ENCODE measurements around the gene TMEM63C.
A peak's percentile ranks its signal among the peaks of the same experiment; 100 is the strongest.
"Not testable (repeated sequence)": the region's sequence is repeated elsewhere in the genome, so short reads cannot be mapped to it uniquely, and the experiment has no call there.

Gene TMEM63C

DNA sequence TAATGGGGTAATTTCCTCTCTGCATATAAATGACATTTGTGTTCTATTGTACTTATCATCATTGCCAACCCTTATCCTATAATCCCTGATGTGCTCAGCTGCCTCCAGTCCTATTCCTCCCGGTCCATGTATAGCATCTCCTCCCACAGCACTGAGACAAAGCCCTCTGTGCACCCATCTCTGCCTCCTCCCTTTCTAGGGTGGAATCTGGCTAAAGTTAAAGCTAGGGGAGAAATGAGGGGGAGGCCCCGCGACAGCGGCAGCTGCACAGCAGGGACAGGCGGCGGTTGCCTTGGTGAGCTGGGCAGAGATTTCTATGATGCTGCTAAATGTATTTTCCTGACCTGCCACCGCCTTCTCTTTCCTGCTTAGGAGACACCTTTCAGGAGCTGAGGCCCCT, 27.2 kb upstream of the TMEM63C start:
- no peak overlapping the region for H3K4me3 ChIP-seq (ENCODE audit: low read depth, low read length)
- DNase-seq (ENCODE audit: low read depth): no peak

DNA sequence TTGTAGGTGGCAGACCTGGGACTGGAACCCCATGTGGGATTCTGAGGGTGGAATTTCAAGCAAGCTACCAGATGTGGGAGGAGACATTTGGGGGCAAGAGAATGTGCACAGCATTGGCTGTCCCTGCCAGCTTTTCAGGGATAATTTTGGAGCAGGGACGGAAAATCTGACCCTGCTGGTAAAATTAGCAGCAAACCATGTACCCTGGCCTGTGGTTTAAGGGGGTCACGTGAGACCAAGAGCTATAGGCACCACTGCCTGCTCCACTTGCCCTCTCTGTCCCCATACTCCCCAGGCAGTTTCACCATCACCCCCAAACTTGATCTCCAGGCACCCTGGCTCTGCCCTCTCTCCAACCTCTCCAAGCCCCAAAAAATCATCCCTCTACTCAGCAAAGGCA, 26.5 kb upstream of the TMEM63C start:
- H3K4me3 ChIP-seq (ENCODE audit: low read depth, low read length): no peak overlapping the region

DNA sequence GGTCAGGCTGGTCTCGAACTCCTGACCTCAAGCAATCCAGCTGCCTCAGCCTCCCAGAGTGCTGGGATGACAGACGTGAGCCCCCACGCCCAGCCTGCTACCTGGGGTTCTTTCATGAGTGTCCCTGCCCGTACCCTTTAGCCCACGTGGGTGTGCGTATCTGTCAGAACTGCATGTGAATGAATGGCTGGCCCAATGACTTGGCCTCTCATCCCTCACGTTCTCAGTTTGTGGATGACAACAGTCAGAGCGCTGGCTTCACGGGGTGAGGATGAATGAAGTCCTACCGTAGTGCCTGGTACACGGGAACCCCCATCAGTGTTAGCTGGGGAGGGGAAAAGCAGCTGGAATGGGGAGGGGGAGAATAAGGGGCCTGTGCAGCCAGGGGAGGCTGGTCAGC, 23.9 kb upstream of the TMEM63C start:
- H3K4me3 ChIP-seq (ENCODE audit: low read depth, low read length): no peak overlapping the region
- DNase-seq (ENCODE audit: low read depth): no peak

More for the DNA sequence above, 26.5 kb upstream of the TMEM63C start:
- no peak for DNase-seq (ENCODE audit: low read depth)

DNA sequence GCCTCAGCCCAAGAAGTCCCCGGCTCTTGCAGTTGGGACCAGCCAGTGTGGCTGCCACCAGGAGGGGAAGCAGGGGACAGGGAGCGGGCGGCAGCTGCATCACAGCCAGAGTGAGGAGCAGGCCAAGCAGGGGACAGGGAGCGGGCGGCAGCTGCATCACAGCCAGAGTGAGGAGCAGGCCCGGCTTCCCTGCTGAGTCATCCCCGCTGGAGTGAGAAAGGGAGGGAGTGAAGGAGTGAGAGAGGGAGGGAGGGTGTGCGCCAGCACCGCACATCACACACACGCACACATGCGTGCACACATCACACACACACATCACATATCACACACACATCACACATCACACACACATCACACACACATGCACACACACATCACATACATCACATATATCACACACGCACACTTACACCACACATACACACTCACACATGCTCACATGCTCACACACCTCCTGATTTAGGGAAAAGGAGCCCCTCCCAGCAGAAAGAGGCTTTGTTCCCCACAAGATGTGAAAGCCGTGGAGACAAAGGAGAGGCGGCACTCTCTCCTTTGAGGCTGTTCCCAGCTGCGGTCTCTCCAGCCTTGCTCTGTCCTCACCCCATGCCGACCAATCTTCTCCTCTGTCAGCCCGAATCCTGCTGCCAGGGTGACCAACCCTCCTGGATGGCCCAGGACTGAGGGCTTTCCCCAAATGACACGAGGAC, 23.3 kb upstream of the TMEM63C start:
- H3K4me3 ChIP-seq (ENCODE audit: low read depth, low read length): no peak overlapping the region
- DNase-seq (ENCODE audit: low read depth): peak; percentile 31

DNA sequence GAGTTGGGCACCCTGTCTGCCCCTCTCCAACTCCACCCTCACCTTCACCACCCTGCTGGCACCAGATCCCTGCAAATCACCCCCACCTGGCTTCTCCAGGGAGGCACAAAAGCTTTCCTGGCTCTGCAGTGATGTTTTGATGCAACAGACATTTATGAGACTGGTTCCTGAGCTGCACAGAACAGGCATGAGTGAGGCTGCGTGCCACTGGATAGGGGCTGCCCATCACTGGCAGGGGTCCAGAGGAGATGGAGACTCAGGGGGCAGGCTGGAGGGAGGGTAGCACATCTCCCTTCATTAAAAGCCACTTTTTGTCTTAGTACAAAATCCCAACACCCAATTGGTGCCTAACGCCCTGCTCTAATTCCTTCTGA, 22.7 kb upstream of the TMEM63C start:
- no peak overlapping the region for H3K4me3 ChIP-seq (ENCODE audit: low read depth, low read length)
- DNase-seq (ENCODE audit: low read depth): no peak

DNA sequence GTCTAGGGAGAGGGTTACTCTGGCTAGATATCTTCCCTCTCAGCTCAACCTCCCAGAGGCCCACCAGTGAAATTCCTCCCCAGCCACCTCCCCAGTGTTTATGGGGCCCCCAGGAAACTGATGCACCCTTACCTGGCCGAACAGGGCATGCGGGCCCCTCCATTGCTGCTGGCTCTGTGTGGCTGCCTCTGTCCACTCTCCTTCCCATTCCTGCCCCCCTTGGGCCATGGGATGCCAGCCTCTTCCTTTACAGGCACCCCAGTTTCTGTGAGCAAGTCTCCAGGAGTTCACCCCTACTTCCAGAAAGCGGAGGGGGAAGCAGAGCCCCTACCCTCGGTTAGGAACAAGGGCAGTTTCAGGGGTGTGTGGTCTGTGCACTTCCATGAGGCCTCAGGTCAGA, 20.6 kb upstream of the TMEM63C start:
- no peak for DNase-seq (ENCODE audit: low read depth)
- no peak overlapping the region for H3K4me3 ChIP-seq (ENCODE audit: low read depth, low read length)

DNA sequence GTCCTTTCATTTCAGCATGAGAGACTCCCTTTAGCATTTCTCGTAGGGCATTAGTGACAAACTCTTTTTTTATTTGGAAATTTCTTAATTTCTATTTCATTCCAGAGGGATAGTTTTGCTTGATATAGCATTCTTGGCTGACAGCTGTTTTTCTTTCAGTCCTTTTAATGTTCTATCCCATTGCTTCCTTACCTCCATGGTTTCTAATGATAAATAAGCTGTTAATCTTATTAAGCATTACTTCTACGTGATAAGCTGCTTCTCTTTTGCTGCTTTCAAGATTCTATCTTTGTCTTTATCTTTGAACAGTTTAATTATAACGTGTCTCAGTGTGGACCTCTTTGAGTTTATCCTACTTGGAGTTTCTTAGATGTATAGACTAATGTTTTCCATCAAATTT, 11.6 kb upstream of the TMEM63C start:
- H3K4me3 ChIP-seq (ENCODE audit: low read depth, low read length): no peak overlapping the region
- no peak for DNase-seq (ENCODE audit: low read depth)

DNA sequence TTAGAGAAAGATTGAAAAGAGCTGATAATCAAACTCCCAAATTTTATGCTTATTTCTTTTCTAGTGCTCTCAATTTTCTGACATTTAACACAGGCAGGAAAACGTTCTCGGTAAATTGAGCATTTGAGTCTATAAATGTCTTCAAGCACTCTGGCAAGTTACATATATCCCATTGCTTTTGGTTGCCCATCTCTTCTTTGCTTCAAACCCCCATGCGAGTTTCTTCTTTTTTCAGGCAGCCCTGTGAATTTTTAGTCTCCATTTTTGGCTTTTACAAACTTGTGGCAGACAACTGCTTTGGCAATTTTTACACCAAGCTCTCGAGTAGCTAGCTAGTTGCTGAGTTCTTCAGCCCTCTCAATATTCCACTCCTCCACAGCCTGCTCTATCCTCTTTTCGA, 8.7 kb upstream of the TMEM63C start:
- DNase-seq (ENCODE audit: low read depth): no peak
- no peak overlapping the region for H3K4me3 ChIP-seq (ENCODE audit: low read depth, low read length)

DNA sequence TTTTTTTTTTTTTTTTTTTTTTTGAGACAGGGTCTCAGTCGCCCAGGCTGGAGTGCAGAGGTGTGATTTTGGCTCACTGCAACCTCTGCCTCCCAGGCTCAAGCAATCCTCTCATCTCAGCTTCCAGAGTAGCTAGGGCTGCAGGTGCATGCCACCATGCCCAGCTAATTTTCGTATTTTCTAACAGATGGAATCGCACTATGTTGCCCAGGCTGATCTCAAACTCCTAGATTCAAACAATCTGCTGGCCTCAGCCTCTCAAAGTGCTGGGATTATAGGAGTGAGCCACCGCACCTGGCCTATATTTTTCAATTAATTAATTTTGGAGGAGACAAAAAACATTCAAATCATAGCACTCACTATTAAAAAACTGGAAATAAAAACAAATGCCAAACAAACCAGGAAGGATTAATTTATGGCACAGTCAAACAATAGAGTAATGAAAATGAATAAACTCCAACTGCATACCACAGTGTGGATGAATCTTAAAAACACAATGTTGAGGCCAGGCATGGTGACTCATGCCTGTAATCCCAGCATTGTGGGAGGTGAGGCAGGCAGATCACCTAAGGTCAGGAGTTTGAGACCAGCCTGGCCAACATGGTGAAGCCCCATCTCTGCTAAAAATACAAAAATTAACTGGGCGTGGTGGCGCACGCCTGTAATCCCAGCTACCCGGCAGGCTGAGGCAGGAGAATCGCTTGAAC, 7.5 kb upstream of the TMEM63C start:
- not testable (repeated sequence) for DNase-seq (ENCODE audit: low read depth); H3K4me3 ChIP-seq (ENCODE audit: low read depth, low read length)

DNA sequence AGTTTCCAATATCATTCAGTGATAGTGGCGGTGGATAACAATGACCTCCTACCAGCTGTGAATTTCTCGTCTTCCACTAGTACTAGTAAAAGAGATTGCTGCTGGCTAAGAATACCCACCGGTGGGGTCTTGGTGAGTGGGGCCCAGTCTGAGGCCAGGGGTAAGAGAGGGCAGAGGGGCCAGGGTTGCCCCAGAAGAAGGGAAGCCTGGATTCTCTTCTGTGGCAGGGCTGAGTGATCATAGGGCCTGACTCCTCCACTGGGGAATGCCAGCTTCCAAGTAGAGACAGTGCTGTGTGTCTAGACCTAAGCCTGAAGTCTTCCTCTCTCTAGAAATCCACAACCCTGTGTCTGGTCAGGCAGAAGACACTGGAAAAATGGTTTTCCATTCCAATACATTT, 5.8 kb upstream of the TMEM63C start:
- DNase-seq (ENCODE audit: low read depth): no peak

DNA sequence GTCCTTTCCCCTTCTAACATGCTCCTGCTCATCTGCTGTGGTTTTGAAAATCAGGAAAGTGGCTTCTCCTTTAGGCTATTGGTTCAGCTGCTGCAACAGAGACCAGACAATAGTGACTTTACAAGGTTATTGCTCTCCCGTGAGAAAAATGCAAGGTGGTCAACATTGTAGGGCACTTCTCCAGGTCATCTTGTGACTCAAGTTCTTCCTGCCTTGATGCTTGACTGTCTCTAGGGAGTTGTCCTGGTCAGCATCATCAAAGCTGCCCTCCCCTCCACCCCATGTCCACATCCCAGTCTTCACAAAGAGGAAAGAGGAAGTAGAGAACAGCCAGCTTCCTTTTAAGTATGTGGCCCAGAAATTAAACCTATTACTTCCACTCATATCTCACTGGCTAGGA, 3.9 kb upstream of the TMEM63C start:
- H3K4me3 ChIP-seq (ENCODE audit: low read depth, low read length): no peak overlapping the region
- DNase-seq (ENCODE audit: low read depth): no peak

More for the DNA sequence above, 5.8 kb upstream of the TMEM63C start:
- H3K4me3 ChIP-seq (ENCODE audit: low read depth, low read length): no peak overlapping the region

DNA sequence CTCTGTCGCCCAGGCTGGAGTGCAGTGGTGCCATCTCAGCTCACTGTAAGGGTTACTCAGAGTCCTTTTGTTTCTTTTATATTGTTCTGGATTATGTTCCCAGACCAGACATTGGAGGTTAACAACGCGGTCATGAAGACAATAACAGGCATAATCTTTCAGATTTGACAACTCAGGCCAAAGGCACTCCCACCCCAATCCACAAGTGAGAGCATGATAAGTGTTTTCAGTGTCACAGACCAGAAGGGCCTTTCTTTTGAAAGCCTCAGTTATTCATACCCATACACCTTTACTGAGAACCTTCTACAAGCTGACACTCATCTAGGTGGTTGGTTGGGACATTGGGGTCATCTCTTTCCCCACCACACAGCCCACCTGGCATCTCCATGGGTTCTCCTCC, 2.9 kb upstream of the TMEM63C start:
- H3K4me3 ChIP-seq (ENCODE audit: low read depth, low read length): no peak overlapping the region
- no peak for DNase-seq (ENCODE audit: low read depth)

DNA sequence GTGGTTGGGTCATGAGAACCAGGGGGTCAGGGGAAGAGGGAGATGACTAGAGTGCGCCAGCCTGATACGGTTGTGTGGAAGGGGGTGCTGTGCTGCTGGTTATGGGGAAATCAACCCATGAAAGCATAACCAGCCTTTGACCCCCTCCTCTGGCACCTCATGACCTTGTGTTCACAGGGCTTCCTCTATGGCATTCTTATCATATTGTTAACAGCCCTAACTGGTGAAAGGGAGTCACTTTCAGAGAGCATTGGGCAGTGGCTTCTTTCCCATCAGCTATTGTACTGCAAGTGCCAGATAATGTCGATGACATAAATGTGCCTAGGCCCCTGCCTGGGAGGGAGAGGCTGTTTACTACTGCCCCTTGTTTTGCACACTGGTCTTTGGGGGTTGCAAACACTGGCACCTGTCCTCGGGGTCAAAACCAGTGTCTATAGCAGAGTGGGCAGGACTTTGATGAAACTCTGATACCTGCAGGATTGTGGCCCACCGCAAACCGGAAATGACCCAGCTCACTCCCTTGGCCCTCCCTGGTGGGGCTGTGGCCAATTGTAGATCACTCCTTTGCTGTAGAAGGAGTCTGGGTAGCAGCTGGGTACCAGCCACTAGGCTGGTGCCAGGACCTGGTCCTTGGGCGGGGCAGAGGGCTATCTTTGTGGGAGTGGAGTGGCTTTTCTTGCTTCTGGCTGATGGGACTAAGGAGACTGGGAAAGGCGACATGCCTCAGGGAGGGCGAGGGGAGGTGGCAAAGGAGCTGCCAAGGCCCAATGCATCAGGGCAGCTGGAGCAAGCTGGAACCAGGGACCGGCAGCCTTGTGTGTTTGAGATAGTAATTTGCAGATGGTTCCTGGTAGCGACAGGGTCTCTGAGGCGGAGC, 634 bp upstream of the TMEM63C start:
- DNase-seq (ENCODE audit: low read depth): no peak

DNA sequence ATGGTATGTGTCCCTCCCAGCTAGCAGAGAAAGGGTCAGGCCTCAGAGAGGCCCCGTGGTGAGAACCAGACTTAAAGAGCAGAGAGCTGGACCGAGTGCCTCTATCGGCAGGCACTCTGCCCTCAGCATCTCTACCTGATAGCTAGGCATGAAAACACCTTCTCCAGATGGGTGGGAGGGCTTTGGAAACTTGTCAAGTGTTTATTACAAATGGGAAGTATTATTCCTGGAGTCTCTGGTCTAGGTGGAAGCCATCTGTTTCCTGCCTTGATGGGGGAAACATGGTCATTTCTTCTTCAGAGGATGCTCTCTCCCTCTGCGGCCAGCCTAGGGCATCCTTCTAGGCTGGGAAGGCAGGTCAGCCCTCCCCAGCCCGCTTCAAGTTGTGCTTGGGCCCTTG, 2.3 kb downstream of the TMEM63C start:
- DNase-seq (ENCODE audit: low read depth): no peak
- no peak overlapping the region for H3K4me3 ChIP-seq (ENCODE audit: low read depth, low read length)

More for the DNA sequence above, 634 bp upstream of the TMEM63C start:
- peak overlapping the region; percentile 42 for H3K4me3 ChIP-seq (ENCODE audit: low read depth, low read length)

DNA sequence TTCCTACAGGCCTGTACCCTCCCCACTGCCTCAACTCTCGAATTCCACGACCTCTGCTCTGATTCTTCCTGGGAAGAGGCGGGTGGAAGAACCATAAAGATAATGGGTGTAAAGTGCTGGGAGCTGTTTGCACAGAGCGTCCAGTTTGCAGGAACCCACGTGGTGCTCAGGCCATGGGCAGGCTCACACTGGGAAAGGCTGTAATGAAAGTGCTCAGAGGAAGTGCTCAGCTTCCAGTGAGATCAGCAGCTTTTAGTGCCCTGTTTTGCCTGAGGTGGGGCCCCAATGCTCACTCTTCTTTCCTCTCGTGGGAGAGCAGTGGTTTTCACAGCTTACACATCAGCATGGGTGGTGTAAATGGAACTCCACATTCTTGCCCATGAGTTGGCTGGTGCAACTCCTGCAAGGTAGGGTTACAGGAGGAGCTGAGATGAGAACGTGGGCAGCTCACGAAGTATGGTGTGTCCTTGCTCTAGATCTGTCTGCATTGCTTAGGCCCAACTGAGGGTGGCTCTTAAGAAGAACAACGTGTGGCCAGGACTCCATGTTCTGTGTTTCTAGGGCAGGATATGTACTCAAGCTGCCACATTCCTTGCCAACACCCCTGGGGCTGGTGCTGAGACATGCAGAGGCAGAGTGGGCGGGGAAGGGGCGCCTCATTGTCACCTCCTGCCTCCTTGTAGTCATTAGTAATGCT, 2.9 kb downstream of the TMEM63C start:
- DNase-seq (ENCODE audit: low read depth): no peak
- no peak overlapping the region for H3K4me3 ChIP-seq (ENCODE audit: low read depth, low read length)

DNA sequence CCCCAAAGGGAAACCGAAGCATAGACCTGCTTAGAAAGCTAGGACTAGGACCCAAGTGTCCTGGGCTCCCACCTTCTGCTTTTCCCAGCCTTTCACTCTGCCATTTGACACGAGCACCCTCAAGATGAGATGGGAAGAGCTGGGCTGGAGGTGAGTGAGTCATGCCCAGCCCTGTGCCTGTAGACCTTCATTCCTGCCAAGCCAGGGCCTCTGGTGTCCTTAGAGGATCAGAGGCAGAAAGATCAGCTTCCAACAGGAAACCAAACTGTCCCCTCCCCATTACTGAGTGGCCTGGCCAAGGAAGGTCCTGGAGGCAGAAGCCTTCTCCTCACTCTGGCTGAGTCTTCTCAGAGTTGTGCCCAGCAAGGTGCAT, 3.5 kb downstream of the TMEM63C start:
- DNase-seq (ENCODE audit: low read depth): no peak
- H3K4me3 ChIP-seq (ENCODE audit: low read depth, low read length): no peak overlapping the region

DNA sequence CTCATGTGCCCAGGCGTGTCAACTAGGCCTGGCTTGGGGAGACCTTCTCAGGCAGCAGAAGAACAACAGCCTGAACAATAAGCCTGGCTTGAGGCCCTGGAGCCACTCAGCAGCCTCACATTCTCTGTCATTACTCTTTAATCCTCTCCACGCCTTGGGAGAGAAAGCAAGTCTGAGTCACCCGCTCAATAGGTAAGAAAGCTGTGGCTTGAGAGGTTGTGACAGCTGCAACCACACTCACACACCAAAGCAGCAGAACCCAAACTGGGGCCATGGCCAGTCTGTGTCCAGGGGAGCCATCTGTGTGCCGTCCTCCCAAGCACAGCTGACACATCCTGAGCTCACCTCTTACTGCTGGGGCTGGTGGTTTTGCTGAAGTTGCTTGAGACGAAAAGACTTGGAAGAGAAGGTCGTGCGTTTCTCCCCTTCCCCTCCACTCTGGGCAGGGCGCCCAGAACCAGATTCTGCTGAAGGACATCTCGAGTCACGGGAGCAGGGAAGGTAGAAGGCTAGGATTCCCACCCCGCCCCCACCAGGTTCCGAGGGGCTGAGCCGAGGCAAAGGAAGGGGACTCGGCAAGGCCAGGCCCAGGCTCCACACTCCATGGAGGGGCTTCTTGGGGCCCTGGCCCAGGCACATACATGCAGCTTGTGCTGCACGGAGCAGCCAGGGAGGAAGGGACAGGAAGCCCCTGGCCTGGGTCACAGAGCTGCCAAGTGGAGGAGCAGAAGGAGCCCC, 5.5 kb downstream of the TMEM63C start:
- peak; percentile 23 for DNase-seq (ENCODE audit: low read depth)
- no peak overlapping the region for H3K4me3 ChIP-seq (ENCODE audit: low read depth, low read length)

DNA sequence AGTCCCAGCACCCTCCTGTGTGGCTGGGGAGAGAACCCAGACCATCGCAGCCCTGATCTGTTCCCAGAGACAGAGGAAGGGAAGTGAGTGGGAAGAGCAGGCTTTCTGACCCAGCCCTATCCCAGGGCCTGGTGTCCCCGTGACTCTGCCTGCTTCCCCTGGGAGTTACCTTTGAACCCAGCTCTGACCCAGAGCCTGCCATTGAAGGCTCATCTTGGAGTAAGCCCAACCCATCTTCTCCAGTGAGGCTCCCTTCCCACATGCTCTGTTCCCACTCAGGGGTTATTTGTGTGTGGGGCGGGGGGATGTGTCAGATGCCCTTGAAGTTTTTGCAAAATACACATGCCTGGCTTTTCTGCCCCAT, 6.0 kb downstream of the TMEM63C start:
- H3K4me3 ChIP-seq (ENCODE audit: low read depth, low read length): no peak overlapping the region
- DNase-seq (ENCODE audit: low read depth): no peak

DNA sequence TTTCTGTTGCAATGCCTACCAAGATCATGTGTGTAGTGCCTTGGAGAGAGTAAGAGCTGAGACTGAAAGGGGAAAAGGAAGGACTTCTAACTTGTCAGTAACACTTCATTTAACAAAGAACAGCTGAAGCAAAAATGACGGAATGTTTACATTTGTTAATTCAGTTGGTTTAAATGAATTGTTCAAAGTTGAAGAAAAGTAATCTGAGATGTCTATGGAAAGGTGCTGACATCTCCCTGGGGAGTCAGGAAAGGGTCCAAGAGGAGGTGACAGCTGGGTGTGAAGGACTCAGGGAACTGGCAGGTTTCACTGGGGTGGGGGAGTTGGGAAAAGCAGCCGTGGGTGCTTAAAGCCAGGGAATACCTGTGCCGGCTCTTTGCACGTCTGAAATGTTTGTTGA, 7.9 kb downstream of the TMEM63C start:
- no peak for DNase-seq (ENCODE audit: low read depth)
- H3K4me3 ChIP-seq (ENCODE audit: low read depth, low read length): no peak overlapping the region
